Upper lobe of left lung (tissue), 6 donors: Measurements from ENCODE around the gene B3GNT9. TPM values are rescaled to one million over a fixed set of nuclear protein-coding genes. Genes with fewer than 3 reads are reported as not detected.

ENCODE experiments used
- ATAC-seq, 2 donors: fragments of 200-7000 bp; cut with Tn5 transposase; one replicate each; pipeline ENCODE4 v1.9.1; 2022; ENCODE audit warnings: mild to moderate bottlenecking in 2 of 2, moderate library complexity in 2 of 2; ENCODE audit not compliant: low FRiP score in 2 of 2
- DNase-seq, 2 donors: peaks; one replicate each; pipeline ENCODE4 v3.0.0-alpha.2; 2019 to 2020
- H3K27ac ChIP-seq, 4 donors: fragments of 200-600 bp; sonication (generic); one replicate each; pipeline ENCODE4 v1.5.1; 2016 to 2019
- H3K27me3 ChIP-seq, 4 donors: fragments of 200-600 bp; sonication (generic); one replicate each; pipeline ENCODE4 v1.5.1; 2017 to 2019
- H3K36me3 ChIP-seq, 4 donors: fragments of 200-600 bp; sonication (generic); one replicate each; pipeline ENCODE4 v1.5.1; 2016 to 2019
- H3K4me1 ChIP-seq, 4 donors: fragments of 200-600 bp; sonication (generic); one replicate each; pipeline ENCODE4 v1.5.1; 2018 to 2019
- H3K4me3 ChIP-seq, 4 donors: fragments of 200-600 bp; sonication (generic); one replicate each; pipeline ENCODE4 v1.5.1; 2017 to 2019; ENCODE audit warnings: mild to moderate bottlenecking in 2 of 4, moderate library complexity in 1 of 4
- H3K9me3 ChIP-seq, 4 donors: fragments of 200-600 bp; sonication (generic); one replicate each; pipeline ENCODE4 v1.5.1; 2018 to 2019
- EP300 ChIP-seq, 4 donors: sonication (generic); formaldehyde crosslinking; IDR thresholded peaks; one replicate each; pipeline ENCODE4 v1.5.1; 2017; ENCODE audit warnings: antibody characterized with exemption in 4 of 4, control low read depth in 2 of 4
- POLR2A ChIP-seq, 4 donors: fragments of 450-650 bp; IDR thresholded peaks; one replicate each; pipeline ENCODE4 v1.5.1; 2016 to 2017; ENCODE audit warnings: antibody characterized with exemption in 4 of 4, mild to moderate bottlenecking in 2 of 4
- POLR2AphosphoS5 ChIP-seq, 2 donors: sonication (generic); formaldehyde crosslinking; IDR thresholded peaks; one replicate each; pipeline ENCODE4 v1.5.1; 2017; ENCODE audit warnings: antibody characterized with exemption in 2 of 2
- WGBS, 2 donors: methylation state at CpG; one replicate each; pipeline ENCODE4 v1.1.5; 2017 to 2018; 5-methylcytosine and 5-hydroxymethylcytosine counted together
- total RNA-seq, 6 donors: library from RNA; depleted of rRNA in 4 of 6; stranded (reverse); fragments of >200 nt in 4 of 6; gene quantifications; one replicate each; pipeline versions ENCODE4 v1.1.0 to v1.2.1, GENCODE V29; 2016 to 2021
- TF ChIP-seq, protein P1 (sequence below), 6 experiments: fragments of 450-650 bp in 4 of 6; fragments of 200-600 bp in 2 of 6; sonication (generic) in 2 of 6; IDR thresholded peaks; one replicate each; pipeline ENCODE4 v1.5.1; 2016 to 2019; ENCODE audit warnings: antibody characterized with exemption in 6 of 6
- donor health status: DM: no; HTN: no; CAD: no; lungs with moderate emphysema.
- donor health status: DM: no; HTN: yes; CAD: no; lungs with severe emphysema.

Gene B3GNT9
- total RNA-seq, 6 donors from 2014 or later = 6.3 to 20.8 (median 17.7) TPM

DNA sequence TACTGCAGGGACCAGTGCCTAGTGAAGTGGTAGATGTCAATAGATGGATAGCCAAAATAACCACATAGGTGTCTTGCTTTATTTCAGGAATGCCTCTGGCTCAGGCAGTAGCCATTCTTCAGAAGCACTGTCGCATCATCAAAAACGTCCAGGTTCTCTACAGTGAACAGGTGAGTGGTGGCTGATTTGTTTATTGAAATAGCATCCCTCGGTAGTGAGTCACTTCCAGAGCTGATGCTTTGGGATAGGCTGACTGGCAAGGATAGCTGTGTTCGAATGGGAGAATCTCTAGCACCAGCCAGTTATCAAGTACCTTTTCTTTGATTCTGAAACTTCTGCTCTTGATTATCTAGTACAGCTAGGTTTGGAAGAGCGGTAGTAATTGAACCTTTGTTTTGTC lies 30.8 kb downstream of the B3GNT9 start:
- TF ChIP-seq POLR2A (IDR thresholded peaks at IDR 0.05) (no peak), EP300 (IDR thresholded peaks at IDR 0.05) (no peak), POLR2AphosphoS5 (IDR thresholded peaks at IDR 0.05) (no peak)
- TF ChIP-seq, protein P1, sequence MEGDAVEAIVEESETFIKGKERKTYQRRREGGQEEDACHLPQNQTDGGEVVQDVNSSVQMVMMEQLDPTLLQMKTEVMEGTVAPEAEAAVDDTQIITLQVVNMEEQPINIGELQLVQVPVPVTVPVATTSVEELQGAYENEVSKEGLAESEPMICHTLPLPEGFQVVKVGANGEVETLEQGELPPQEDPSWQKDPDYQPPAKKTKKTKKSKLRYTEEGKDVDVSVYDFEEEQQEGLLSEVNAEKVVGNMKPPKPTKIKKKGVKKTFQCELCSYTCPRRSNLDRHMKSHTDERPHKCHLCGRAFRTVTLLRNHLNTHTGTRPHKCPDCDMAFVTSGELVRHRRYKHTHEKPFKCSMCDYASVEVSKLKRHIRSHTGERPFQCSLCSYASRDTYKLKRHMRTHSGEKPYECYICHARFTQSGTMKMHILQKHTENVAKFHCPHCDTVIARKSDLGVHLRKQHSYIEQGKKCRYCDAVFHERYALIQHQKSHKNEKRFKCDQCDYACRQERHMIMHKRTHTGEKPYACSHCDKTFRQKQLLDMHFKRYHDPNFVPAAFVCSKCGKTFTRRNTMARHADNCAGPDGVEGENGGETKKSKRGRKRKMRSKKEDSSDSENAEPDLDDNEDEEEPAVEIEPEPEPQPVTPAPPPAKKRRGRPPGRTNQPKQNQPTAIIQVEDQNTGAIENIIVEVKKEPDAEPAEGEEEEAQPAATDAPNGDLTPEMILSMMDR (IDR thresholded peaks at IDR 0.05) = no peak
- Histone ChIP-seq H3K27ac (no peak overlapping the region), H3K4me1 (peaks cover 0 to 12% (median 3%) of the 10 kb centered on the region in 4 donors), H3K36me3 (peaks cover 5 to 48% (median 42%) of the 10 kb centered on the region in 4 donors), H3K4me3 (no peak overlapping the region), H3K9me3 (no peaks in the 10 kb centered on the region), H3K27me3 (no peaks in the 10 kb centered on the region)
- ATAC-seq (no peak), DNase-seq (no peak)
- WGBS, 2 donors = 84 to 87% methylated on average over 5 of the region's 5 CpGs

DNA sequence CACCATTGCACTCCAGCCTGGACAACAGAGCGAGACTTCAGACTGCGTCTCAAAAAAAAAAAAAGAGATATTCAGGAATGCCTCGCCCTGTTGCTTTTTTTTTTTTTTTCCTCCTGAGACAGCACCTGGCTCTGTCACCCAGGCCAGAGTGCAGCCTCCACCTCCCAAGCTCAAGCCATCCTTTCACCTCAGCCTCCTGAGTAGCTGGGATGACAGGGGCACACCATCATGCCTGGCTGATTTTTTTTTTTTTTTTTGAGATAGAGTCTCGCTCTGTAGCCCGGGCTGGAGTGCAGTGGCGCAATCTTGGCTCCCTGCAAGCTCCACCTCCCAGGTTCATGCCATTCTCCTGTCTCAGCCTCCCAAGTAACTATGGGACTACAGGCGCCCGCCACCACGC lies 33.1 kb downstream of the B3GNT9 start:
- 93 to 95% methylated on average over 9 of the region's 9 CpGs for WGBS, 2 donors
- Histone ChIP-seq H3K4me3 (no peak overlapping the region), H3K4me1 (peaks cover 0 to 12% (median 3%) of the 10 kb centered on the region in 4 donors), H3K9me3 (no peaks in the 10 kb centered on the region), H3K27me3 (no peaks in the 10 kb centered on the region), H3K36me3 (peaks cover 5 to 30% (median 25%) of the 10 kb centered on the region in 4 donors), H3K27ac (no peak overlapping the region)
- no peak for ATAC-seq
- no peak for TF ChIP-seq POLR2A (IDR thresholded peaks at IDR 0.05)
- TF ChIP-seq EP300 (IDR thresholded peaks at IDR 0.05) = no peak
- no peak for TF ChIP-seq POLR2AphosphoS5 (IDR thresholded peaks at IDR 0.05)
- TF ChIP-seq, protein P1 (IDR thresholded peaks at IDR 0.05) = no peak
- no peak for DNase-seq

DNA sequence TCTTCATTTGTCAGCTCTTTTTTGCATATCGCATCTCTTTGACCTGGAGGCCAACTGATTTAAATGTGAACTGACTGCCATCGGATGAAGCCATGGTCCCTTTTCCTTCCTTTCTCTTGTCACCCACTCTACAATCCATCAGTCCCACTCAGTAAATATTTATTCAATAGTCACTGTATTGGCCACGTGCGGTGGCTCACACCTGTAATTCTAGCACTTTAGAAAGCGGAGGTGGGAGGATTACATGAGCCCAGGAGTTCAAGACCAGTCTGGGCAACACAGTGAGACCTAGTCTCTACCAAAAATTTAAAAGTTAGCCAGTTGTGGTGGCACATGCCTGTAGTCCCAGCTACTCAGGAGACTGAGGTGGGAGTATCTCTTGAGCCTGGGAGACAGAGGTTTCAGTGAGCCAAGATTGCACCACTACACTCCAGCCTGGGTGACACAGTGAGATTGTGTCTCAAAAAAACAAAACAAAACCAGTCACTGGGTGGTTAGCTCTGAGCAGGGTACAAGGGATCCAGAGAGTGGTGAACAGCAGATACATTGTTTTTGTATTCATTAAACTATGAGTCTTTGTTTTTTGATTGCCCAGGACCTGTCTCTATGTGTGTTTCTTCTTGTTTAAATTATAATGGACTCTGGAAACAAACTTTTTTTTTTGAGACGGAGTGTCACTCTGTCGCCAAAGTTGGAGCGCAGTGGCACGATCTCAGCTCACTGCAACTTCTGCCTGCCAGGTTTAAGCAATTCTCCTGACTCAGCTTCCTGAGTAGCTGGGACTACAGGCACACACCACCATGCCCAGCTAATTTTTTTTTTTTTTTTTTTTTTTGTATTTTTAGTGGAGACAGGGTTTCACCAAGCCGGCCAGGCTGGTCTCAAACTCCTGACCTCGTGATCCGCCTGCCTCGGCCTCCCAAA lies 34.1 kb downstream of the B3GNT9 start:
- ATAC-seq = no peak
- H3K4me3 ChIP-seq = no peak overlapping the region
- no peaks in the 10 kb centered on the region for H3K9me3 ChIP-seq
- DNase-seq = peak in 1 of 2 donors; percentile 30
- H3K4me1 ChIP-seq = peaks cover under 1 to 17% (median 5%) of the 10 kb centered on the region in 4 donors
- 68 to 76% methylated on average over 13 of the region's 13 CpGs for WGBS, 2 donors
- no peak for TF ChIP-seq POLR2A (IDR thresholded peaks at IDR 0.05)
- TF ChIP-seq POLR2AphosphoS5 (IDR thresholded peaks at IDR 0.05) = no peak
- peak overlapping the region; percentile 15 to 63 (median 32) for H3K27ac ChIP-seq
- H3K27me3 ChIP-seq = no peaks in the 10 kb centered on the region
- H3K36me3 ChIP-seq = peaks cover 2 to 20% (median 15%) of the 10 kb centered on the region in 4 donors

DNA sequence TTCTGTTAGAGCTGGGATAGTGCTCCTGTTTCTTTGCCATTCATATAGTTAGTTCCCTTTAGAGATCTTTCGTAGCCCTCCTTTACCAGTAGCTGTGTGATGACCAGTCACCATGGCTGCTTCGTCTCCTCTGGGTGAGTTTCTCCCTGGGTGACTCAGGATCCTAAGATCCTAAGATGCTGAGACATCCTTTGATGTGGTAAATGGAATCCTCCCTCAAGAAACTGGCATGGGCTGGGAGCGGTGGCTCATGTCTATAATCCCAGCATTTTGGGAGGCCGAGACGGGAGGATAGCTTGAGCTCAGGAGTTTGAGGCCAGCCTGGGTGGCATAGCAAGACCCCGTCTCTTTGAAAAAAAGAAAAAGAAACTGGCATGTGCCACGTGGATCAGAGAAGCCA lies 35.2 kb downstream of the B3GNT9 start:
- no peak overlapping the region for H3K27ac ChIP-seq
- WGBS, 2 donors = 72 to 90% methylated on average over 7 of the region's 7 CpGs

DNA sequence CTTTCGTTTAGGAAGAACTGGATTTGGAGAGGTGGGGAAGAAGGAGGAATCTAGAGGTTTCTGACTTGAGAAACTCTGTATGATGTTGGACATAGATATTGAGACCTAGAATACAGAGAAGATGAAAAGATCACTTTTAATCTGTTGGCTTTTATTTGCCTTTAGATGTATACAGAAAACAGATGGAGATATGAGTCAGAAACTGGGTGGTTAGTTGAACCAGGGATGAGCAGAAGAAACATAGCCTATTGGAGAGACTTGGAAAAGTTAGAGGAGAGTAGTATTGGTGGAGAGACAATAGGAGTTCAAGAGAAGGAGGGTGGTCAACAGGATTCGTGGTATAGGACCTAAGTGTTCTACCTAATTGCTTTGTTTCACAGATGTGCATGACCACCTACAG lies 36.0 kb downstream of the B3GNT9 start:
- Histone ChIP-seq H3K4me1 (peaks cover 15 to 31% (median 19%) of the 10 kb centered on the region in 4 donors), H3K27ac (no peak overlapping the region), H3K4me3 (no peak overlapping the region), H3K27me3 (no peaks in the 10 kb centered on the region), H3K9me3 (no peaks in the 10 kb centered on the region), H3K36me3 (peaks cover 0 to under 1% (median under 1%) of the 10 kb centered on the region in 4 donors)
- TF ChIP-seq POLR2A (IDR thresholded peaks at IDR 0.05) (no peak), POLR2AphosphoS5 (IDR thresholded peaks at IDR 0.05) (no peak), EP300 (IDR thresholded peaks at IDR 0.05) (no peak)
- TF ChIP-seq, protein P1 (IDR thresholded peaks at IDR 0.05) = no peak
- ATAC-seq (no peak), DNase-seq (no peak)
- 83 to 92% methylated on average over 2 of the region's 2 CpGs for WGBS, 2 donors

More for the DNA sequence above, 35.2 kb downstream of the B3GNT9 start:
- no peaks in the 10 kb centered on the region for H3K9me3 ChIP-seq
- TF ChIP-seq POLR2A (IDR thresholded peaks at IDR 0.05) (no peak), EP300 (IDR thresholded peaks at IDR 0.05) (no peak), POLR2AphosphoS5 (IDR thresholded peaks at IDR 0.05) (no peak)
- TF ChIP-seq, protein P1 (IDR thresholded peaks at IDR 0.05) = no peak
- no peak for DNase-seq
- H3K27me3 ChIP-seq = no peaks in the 10 kb centered on the region
- H3K4me1 ChIP-seq = peaks cover 11 to 27% (median 15%) of the 10 kb centered on the region in 4 donors
- peaks cover 0 to 9% (median 8%) of the 10 kb centered on the region in 4 donors for H3K36me3 ChIP-seq
- no peak overlapping the region for H3K4me3 ChIP-seq
- ATAC-seq = no peak
